Omental fat pad (tissue), 4 donors: ENCODE results near the gene PLCB4. TPM values are rescaled to one million over a fixed set of nuclear protein-coding genes. Genes with fewer than 3 reads are reported as not detected.

Experiments
- ATAC-seq: fragments of 150-250 bp; one replicate; pipeline ENCODE4 v1.9.1; 2016; ENCODE audit warnings: mild to moderate bottlenecking, moderate library complexity; ENCODE audit not compliant: low FRiP score
- DNase-seq: peaks from one replicate; pipeline ENCODE4 v3.0.0-alpha.2; 2019; ENCODE audit warnings: low spot score
- total RNA-seq, 4 donors: library from RNA; depleted of rRNA; stranded (reverse); fragments of >200 nt; gene quantifications; one replicate each; pipeline ENCODE4 v1.1.0, GENCODE V29; 2016
- TF ChIP-seq, protein P1 (sequence below), 3 donors: fragments of 450-650 bp; IDR thresholded peaks; one replicate each; pipeline ENCODE4 v1.5.1; 2016 to 2017; ENCODE audit warnings: antibody characterized with exemption in 3 of 3, mild to moderate bottlenecking in 3 of 3, moderate library complexity in 2 of 3

PLCB4 gene
- total RNA-seq, 4 donors from 2014 or later, result 6.6 to 18.4 (median 11.4) TPM

DNA sequence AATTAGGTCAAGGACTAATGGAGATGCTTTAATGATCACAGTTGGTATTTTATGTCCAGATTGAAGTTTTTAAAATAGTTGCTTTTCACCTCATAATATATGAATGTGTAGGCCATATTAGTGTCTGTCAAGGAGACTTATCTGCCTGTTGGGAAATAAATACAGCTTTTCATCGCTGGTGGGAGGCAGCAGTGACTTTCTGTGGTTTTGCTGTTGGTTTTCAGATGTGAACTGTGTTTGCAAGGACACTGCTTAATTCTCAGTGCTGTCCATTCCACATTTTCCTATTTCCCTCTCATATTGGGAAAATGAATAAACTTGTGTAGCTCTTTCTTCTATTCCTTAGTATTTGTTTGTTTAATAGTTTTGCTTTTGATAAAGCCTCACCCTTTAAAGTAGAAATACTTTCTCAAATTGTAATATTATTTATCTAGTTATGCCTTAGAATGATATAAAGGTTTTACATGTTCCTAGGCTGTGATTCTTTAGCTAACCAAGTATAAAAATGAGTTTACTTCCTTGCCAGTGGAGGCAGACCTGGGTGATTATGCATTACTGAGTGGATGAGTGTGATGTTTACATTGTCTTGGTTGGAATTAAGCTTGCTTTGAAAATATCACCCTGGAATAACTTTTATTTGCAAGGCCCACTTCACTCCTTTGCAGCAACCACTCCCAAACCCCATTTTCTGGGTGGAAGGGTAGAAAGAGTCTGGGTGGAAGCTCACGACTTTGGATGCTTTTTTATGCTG lies 3.3 kb downstream of the PLCB4 start:
- ATAC-seq (no peak), DNase-seq (no peak)
- TF ChIP-seq, protein P1, sequence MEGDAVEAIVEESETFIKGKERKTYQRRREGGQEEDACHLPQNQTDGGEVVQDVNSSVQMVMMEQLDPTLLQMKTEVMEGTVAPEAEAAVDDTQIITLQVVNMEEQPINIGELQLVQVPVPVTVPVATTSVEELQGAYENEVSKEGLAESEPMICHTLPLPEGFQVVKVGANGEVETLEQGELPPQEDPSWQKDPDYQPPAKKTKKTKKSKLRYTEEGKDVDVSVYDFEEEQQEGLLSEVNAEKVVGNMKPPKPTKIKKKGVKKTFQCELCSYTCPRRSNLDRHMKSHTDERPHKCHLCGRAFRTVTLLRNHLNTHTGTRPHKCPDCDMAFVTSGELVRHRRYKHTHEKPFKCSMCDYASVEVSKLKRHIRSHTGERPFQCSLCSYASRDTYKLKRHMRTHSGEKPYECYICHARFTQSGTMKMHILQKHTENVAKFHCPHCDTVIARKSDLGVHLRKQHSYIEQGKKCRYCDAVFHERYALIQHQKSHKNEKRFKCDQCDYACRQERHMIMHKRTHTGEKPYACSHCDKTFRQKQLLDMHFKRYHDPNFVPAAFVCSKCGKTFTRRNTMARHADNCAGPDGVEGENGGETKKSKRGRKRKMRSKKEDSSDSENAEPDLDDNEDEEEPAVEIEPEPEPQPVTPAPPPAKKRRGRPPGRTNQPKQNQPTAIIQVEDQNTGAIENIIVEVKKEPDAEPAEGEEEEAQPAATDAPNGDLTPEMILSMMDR (IDR thresholded peaks at IDR 0.05), result no peak

DNA sequence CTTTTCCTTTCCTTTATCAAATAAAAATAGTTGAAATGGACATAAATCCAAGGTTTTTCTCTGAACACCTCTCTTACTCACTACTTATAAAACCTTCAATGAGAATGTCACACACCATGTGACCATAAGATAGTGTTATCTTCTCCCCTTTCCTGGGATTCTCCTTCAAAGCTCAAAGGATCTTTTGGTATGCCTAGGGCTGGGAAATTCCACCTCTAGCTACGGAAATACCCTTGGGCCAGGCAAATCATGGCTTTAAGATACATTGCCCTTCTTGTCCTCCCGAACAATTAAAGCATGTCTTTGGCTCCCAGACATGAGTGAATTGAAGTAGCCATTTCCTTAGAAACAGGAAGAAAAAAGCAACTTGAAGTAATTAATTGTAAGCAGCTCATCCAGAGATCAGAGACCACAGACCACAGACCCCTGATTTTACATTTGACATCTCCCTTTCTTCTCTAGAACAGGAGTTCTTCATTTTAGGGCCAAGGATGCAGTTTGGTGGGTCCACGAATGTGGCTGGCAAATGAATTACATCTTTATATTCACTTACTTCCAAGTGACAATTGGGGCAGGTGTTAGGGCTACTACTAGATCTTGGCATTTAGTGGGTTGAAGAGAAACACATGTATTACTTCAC lies 4.1 kb downstream of the PLCB4 start:
- DNase-seq (no peak), ATAC-seq (no peak)
- TF ChIP-seq, protein P1 (IDR thresholded peaks at IDR 0.05), result no peak

DNA sequence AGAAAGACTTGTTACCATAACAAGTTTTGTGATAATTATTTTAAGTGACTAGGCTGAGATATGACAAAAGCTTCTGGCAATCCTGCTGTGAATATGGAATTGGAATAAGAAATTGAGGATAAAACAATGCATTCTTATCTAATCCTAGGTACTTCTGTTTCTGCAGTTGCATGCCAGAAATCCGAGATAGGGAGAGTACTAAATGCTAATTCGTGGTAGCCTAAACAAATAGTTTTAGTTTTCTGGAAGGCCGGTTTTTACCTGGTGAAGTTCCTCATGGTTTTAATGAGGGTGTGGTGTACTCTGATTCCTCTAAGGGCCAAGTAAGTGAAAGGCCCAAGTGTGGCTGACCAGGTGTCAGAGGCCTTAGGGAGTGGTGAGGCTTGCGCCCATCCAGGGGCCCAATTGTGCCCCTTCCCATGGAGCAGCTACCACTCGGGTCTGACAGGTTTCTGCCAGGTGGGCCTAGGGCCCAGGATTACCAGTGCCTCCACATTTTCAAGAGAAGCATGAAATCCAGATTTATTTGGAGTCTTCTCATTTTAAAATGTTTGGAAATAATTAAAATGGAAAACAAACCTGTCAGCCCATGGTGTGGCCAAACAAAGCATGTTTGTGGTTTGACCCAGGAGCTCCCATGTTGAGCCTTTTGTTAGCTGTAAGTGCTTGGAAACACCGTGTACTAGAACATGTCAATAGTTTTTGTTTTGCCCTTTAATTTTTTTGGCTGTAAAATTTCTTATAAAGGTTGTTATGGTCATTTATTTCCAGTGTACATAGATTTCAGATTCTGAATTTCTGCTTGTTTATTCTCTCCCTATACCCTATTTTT lies 6.6 kb downstream of the PLCB4 start:
- DNase-seq (no peak), ATAC-seq (no peak)
- TF ChIP-seq, protein P1 (IDR thresholded peaks at IDR 0.05), result no peak

DNA sequence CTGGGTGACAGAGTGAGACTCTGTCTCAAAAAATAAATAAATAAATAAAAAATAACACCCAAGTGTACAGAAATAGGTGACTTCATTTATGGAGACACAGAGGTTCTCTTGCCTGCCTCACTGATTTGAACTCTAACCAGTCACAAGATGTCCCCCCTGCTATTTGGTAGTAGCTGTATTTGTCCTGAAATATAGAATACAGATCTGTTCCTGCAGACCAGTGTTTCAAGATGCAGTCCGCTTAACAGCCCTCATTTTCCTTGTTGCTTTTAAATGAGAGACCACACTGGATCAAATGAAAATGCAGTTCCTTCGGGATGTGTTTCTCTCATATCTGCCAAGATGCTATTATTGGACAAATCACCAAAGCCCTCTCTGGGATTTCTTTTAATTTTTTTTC lies 7.6 kb downstream of the PLCB4 start:
- DNase-seq (no peak), ATAC-seq (no peak)
- TF ChIP-seq, protein P1 (IDR thresholded peaks at IDR 0.05), result no peak

DNA sequence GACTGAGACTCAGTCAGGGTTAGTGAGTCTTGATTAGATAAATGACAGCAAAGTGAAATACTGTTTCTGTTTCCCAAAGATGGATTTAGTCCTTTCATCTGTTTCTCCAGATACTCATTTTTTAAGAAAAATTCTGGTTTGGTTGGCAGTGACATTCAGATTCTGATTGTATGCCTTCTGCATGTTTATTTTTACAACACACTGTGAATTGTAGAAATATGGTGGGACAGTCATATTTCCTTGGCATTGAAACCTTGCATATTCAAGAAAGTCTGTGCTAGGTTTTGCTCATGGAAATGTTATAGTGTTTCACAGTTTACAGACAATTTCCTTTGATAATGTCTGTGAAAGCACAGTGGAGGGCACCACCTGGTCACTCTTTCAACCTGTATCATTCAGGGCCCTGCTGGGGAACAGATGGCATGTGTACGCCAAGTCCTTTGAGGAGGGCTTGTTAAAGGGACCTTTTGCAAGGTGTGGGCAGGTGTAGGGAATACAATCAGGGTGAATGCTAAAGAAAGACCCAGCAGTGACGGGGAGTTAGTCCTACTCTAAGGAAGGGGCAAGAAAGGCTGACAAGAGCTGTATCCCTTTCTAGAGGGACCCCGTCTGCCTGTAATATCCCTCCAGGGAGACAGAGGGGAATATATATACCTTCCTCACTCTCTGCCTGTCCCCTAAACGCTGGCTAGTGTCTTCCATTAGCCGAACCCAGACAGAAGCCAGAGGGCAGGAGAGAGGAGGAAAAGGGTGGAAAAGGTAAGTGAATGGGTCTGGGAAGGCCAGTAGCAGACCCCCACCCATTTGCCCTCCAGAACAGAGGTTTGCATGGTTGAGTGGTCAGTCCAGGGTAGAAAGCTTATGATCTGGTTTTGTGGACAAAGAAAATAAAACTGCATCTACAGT lies 10.2 kb downstream of the PLCB4 start:
- TF ChIP-seq, protein P1 (IDR thresholded peaks at IDR 0.05), result no peak
- DNase-seq (no peak), ATAC-seq (no peak)

DNA sequence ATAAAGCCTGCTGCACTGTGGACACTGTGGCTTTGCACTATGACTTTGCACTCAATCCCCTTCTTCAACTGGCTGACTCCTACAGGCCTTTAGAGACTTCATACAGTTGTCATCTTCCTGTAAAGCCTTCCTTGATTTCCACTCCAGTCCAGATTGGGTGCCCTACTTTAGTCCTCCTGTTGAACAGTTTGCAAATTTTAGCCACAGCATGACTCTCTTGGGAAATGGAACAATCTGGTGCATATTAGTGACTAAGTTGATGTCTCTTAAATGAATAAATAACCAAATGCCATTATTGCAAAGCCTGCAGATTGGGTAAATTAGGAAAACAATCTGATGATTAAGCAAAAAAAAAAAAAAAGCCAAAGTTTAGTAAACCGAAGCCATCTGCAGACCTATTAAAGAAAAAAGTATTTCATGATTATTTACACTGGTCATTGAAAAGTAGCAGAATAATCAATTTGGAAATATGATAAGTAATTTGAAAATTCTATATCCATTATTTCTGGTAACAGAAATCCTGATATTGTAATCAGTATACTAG lies 12.6 kb downstream of the PLCB4 start:
- TF ChIP-seq, protein P1 (IDR thresholded peaks at IDR 0.05), result no peak
- ATAC-seq (no peak), DNase-seq (no peak)
